Fibroblast of villous mesenchyme (primary cell): ENCODE data around the gene PAPPA. TPM values are rescaled to one million over a fixed set of nuclear protein-coding genes. Genes with fewer than 3 reads are reported as not detected.

Experiments used
- DNase-seq: peaks from one replicate; pipeline ENCODE4 v3.0.0-alpha.2; 2010; ENCODE audit warnings: low read depth
- H3K4me3 ChIP-seq: 2 replicates; pipeline ENCODE4 v1.5.1; 2011; ENCODE audit warnings: low read depth, mild to moderate bottlenecking, low read length
- CTCF ChIP-seq: IDR thresholded peaks from 2 replicates; pipeline ENCODE4 v1.5.1; 2012; ENCODE audit warnings: low read depth, mild to moderate bottlenecking, low read length; ENCODE audit not compliant: insufficient read depth
- total RNA-seq: library from RNA; depleted of rRNA; stranded (reverse); fragments of >200 nt; gene quantifications from 2 replicates; pipeline ENCODE4 v1.2.3, GENCODE V29; 2012

PAPPA gene
- total RNA-seq, 1 donor, result 104 TPM

- DNase-seq, result no peak
- H3K4me3 ChIP-seq, result no peak overlapping the region
- TF ChIP-seq CTCF, result no peak
Measured at GRCh38 chr9:116287721-116288120, 134.1 kb downstream of the PAPPA start.

GRCh38 chr9:116288658-116289057, 135.1 kb downstream of the PAPPA start:
- H3K4me3 ChIP-seq, result no peak overlapping the region
- TF ChIP-seq CTCF, result no peak
- DNase-seq, result peak; percentile 89

GRCh38 chr9:116297346-116297745, 143.8 kb downstream of the PAPPA start:
- no peak for DNase-seq
- no peak overlapping the region for H3K4me3 ChIP-seq
- TF ChIP-seq CTCF, result no peak

- DNase-seq, result no peak
- no peak for TF ChIP-seq CTCF
- no peak overlapping the region for H3K4me3 ChIP-seq
Measured at GRCh38 chr9:116298249-116298648, 144.7 kb downstream of the PAPPA start.

- TF ChIP-seq CTCF, result no peak
- no peak for DNase-seq
- H3K4me3 ChIP-seq, result no peak overlapping the region
Measured at GRCh38 chr9:116298878-116299391, 145.3 kb downstream of the PAPPA start.

- no peak for TF ChIP-seq CTCF
- H3K4me3 ChIP-seq, result no peak overlapping the region
- no peak for DNase-seq
Measured at GRCh38 chr9:116300360-116300870, 146.8 kb downstream of the PAPPA start.

- H3K4me3 ChIP-seq, result no peak overlapping the region
- TF ChIP-seq CTCF, result no peak
- no peak for DNase-seq
Measured at GRCh38 chr9:116303270-116303669, 149.7 kb downstream of the PAPPA start.
